Natural killer cell treated with Interleukin-12 subunit alpha and Interleukin-12 subunit beta and Interleukin-15 and Interleukin-18, amount 100 ng/mL, for 72 hours (primary cell): Measurements from ENCODE around the gene SDS. TPM values are rescaled to one million over a fixed set of nuclear protein-coding genes. Genes with fewer than 3 reads are reported as not detected.
A peak's percentile ranks its signal among the peaks of the same experiment; 100 is the strongest.

Experiments
- ATAC-seq, 2 donors: fragments of 150-1000 bp; cut with Tn5 transposase in 1 of 2; sonication (Bioruptor Pico), chemical (Tn5 transposase) in 1 of 2; 2 replicates each; pipeline ENCODE4 v1.10.0; 2021
- DNase-seq: peaks from one replicate; pipeline ENCODE4 v3.0.0; 2022; ENCODE audit warnings: low spot score
- H3K27ac Mint-ChIP-seq, 2 donors: 1 replicate in 1 of 2; 2 replicates in 1 of 2; pipeline ENCODE4 v1.8.0; 2022; ENCODE audit warnings: mixed read lengths in 2 of 2, mild to moderate bottlenecking in 1 of 2, moderate library complexity in 1 of 2
- H3K27me3 Mint-ChIP-seq, 2 donors: 1 replicate in 1 of 2; 2 replicates in 1 of 2; pipeline ENCODE4 v1.8.0; 2022; ENCODE audit warnings: mixed read lengths in 2 of 2
- H3K36me3 Mint-ChIP-seq: one replicate; pipeline ENCODE4 v1.8.0; 2022; ENCODE audit warnings: mixed read lengths
- H3K4me1 Mint-ChIP-seq, 2 donors: 1 replicate in 1 of 2; 2 replicates in 1 of 2; pipeline ENCODE4 v1.8.0; 2022; ENCODE audit warnings: low read depth in 2 of 2, mixed read lengths in 2 of 2, mild to moderate bottlenecking in 1 of 2
- H3K4me3 Mint-ChIP-seq: one replicate; pipeline ENCODE4 v1.8.0; 2022; ENCODE audit warnings: mixed read lengths
- H3K9me3 Mint-ChIP-seq: 2 replicates; pipeline ENCODE4 v1.8.0; 2022; ENCODE audit warnings: mixed read lengths
- total RNA-seq, 2 donors: library from RNA; stranded (reverse); gene quantifications; one replicate each; pipeline ENCODE4 v1.2.3, GENCODE V29; 2022

Gene SDS
- total RNA-seq, 2 donors from 2014 or later, result not detected

DNA sequence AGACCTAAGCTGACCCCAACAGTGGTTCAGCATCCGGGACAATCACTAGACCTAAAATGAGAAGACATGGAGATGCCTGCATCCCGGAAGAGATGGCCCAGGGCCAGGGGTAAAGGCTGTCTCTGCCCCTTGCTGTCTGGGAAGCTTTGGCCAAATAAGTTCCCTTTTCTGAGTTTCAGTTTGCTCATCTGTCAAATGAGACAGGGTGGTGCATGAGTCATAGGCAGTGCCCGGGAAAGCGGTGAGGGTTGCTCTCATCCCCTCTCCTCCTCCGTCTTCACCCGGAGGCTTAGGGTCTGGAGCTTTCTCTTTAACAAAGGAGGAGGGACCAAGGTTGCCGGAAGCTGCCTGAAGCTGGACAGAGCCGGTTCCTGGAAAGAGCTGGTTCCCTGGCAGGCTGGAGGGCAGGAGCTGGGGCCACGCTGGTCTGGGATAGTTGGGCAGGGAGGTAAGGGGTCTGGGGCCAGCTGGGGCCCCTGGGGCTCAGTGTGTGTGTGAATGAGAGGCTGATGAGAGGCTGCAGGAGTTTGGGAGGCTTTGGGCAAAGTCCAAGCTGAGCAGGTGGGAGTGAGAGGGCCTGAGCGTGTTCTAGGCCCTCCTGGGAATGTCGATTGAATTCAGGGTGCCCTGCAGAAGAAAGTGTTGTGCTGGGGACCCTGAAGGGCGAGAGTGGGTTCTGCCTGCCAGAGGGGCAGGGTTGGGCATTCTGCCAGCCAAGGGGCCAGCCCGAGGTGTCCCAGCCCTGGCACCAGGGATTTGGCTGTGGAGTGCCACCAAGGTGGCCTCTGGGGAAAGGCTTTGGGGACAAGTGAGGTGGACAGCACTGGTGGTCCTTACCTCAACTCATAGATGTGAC, 18.6 kb upstream of the SDS start, which contains the start of gene SDSL:
TSS of gene SDSL (plus strand) at position 351 of the 856 bp plus-strand sequence. CDS start 5,603 bp downstream, outside the sequence.
- peak; percentile 79 to 94 for ATAC-seq
- Mint-ChIP-seq H3K4me1 (peaks cover 6 to 7% of the 10 kb centered on the region in 2 donors), H3K27me3 (peaks cover 0 to 8% of the 10 kb centered on the region in 2 donors), H3K27ac (peak within 1 kb of the TSS; percentile 87 to 93), H3K4me3 (peak within 1 kb of the TSS; percentile 99), H3K36me3 (no peaks in the 10 kb centered on the region), H3K9me3 (no peaks in the 10 kb centered on the region)
- DNase-seq, result no peak

DNA sequence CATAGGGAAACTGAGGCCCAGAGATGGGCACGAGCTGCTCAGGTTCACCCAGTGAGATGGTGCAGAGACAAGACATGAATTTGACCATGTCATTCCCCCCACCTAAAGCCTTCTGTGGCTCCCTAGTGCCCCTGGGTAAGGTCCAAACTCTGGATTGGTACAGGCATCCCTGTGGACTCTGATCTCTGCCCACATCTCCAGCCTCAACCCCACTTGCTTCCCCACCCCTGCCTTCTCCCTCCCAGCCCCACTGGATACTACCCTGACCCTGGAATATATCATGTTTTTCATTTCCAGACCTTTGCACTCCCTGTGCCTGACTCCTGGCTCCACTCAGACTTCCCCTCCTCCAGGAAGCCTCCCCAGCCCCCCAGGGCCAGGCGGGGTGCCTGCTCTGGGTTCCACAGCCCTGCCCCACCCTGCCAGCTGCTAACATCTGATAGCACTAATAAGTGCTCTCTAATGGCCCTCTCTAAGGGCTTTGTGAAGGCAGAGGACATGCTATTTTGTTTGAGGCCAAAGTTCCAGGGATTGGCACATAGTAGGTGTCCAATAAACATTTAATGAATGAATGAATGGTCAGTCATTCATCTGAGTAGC, 17.4 kb upstream of the SDS start:
- DNase-seq, result no peak
- Mint-ChIP-seq H3K4me3 (no peak overlapping the region), H3K27me3 (peaks cover 0 to 8% of the 10 kb centered on the region in 2 donors), H3K9me3 (no peaks in the 10 kb centered on the region), H3K36me3 (no peaks in the 10 kb centered on the region), H3K4me1 (peaks cover 6 to 7% of the 10 kb centered on the region in 2 donors), H3K27ac (no peak overlapping the region)
- no peak for ATAC-seq

DNA sequence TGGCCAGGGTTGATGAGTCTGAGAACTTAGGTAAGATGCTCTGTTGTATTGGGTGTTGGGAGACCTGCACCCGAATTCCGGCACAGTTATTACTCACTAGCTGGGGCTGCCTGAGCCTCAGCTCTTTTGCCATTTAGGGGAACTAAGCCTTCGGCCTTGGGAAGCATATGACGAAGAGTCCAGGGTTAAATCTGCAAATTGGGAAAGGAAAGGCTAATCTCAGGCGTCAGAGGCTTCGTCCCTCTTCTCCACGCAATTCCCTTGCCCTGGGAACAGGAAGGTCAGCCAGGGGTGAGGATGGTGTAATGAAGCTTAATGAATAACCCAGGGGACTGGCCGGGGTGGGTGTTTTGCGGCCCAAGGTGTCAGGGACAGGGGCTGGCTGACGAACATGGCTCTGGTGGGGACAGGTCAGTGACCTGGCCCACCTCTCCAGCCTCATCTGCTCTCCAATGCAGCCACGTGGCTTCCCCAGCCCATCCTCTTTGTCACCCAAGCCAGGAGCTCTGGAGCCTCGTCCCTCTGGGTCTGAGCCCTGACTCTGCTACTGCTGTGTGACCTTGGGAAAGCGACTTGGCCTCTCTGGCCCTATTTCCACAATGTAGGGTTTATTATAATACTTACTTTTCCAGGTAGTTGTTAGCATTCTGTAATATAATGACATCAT, 14.7 kb upstream of the SDS start:
- no peaks in the 10 kb centered on the region for H3K9me3 Mint-ChIP-seq
- H3K36me3 Mint-ChIP-seq, result no peaks in the 10 kb centered on the region
- no peak overlapping the region for H3K27ac Mint-ChIP-seq
- no peak for DNase-seq
- peaks cover 6 to 7% of the 10 kb centered on the region in 2 donors for H3K4me1 Mint-ChIP-seq
- H3K4me3 Mint-ChIP-seq, result no peak overlapping the region
- H3K27me3 Mint-ChIP-seq, result peaks cover 7 to 11% of the 10 kb centered on the region in 2 donors
- no peak for ATAC-seq

DNA sequence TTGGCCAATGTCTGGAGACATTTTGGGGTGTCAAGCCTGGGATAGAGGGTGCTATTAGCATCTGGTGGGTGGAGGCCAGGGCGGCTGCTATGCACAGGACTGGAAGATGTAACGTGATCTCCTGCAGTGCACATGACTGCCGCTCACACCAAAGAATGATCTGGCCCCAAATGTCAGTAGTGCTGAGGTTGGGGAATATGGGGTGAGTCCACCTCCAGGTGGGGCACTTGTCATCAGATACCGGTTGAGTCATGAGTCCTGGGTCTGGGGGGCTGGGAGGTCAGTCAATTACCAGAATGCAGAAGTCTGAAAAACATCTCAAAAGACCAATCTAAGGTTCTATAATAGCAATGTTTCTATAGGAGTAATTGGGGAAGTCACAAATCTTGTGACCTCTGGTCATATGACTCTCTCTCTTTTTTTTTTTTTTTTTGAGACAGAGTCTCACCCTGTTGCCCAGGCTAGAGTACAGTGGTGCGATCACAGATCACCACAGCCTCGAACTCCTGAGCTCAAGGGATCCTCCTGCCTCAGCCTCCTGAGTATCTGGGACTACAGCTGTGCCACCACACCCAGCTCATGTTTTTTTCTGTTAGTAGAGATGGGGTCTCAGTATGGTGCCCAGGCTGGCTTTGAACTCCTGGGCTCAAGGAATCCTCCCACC, 12.5 kb upstream of the SDS start:
- Mint-ChIP-seq H3K9me3 (no peaks in the 10 kb centered on the region), H3K36me3 (no peaks in the 10 kb centered on the region), H3K4me3 (no peak overlapping the region), H3K27ac (no peak overlapping the region), H3K27me3 (peaks cover 7 to 11% of the 10 kb centered on the region in 2 donors), H3K4me1 (no peaks in the 10 kb centered on the region)
- DNase-seq (no peak), ATAC-seq (no peak)

DNA sequence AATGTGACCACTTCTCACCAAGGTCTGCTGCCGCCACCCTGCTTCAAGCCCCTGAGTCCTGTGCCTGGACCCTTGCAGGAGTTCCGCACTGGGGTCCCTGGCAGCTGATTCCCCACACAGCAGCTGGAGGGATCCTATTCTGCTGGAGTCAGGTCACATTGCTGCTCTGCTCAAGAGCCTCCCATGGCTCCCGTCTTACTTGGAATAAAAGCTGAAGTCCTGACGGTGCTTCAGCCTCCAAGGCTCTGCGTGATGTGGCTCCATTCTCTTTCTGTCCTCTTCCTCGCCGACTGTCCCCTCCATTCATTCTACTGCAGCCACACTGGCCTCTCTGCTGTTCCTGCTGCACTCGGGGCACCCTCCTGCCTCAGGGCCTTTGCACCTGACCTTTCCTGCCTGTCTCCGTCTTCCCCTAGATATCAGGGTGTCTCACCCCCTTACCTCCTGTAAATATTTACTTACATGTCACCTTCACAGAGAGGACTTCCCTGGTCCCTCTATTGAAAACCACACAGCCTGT, 10.9 kb upstream of the SDS start:
- H3K27me3 Mint-ChIP-seq, result peaks cover 11 to 14% of the 10 kb centered on the region in 2 donors
- no peak overlapping the region for H3K4me3 Mint-ChIP-seq
- DNase-seq, result no peak
- ATAC-seq, result no peak
- H3K27ac Mint-ChIP-seq, result no peak overlapping the region
- H3K36me3 Mint-ChIP-seq, result no peaks in the 10 kb centered on the region
- H3K9me3 Mint-ChIP-seq, result no peaks in the 10 kb centered on the region
- no peaks in the 10 kb centered on the region for H3K4me1 Mint-ChIP-seq

DNA sequence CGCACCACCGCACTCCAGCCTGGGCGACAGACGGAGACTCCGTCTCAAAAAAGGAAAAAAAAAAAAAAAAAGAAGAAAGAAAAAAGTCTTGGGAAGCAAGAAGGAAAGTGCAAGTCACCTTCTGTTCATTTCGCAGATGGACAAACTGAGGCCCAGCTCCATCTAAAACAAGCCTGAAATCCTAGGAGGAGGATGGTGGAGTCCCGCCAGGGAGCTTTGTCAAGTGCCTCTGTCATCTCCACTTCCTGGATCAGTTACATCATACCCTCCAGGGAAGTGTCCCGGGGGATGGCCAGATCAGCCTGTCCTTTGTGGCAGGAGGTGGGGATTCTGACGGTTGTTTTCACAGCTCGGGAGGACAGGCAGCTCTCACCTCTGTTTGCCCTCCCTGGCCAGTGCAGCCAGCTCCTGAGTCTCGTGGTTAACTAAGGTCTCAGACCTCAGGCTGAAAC, 9.8 kb upstream of the SDS start:
- H3K4me3 Mint-ChIP-seq, result no peak overlapping the region
- ATAC-seq, result no peak

DNA sequence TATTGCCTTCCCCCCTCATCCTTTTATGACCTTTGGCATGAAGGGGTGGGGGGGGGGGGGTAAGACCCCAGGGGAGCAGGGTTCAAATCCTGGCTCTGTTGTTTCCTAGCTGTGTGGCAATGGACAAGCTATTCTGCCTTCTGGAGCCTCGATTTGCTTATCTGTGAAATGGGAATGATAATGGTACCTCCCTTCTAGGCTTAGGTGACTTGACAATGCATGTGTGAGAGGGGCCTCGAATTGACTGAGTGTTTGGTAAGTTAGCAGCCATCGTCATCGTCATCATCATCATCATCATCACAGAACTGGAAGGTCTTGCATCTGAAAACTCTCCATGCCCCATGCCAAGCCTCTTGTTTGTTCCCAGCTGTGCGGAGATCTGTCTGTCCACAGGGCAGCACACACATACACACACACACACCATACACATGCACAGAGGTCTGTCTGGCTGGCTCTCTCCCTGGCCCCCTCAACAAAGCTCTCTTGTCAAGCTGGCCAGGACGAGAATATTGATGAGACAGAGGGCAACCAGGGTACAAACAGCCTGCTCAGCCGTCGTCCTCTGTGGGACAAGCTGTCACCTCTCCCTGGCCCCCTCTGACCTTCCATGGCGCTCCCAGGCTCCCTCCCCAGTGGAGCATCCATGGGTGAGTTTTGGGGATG, 5.9 kb upstream of the SDS start:
- Mint-ChIP-seq H3K9me3 (no peaks in the 10 kb centered on the region), H3K36me3 (no peaks in the 10 kb centered on the region), H3K4me1 (no peaks in the 10 kb centered on the region), H3K27ac (no peak overlapping the region), H3K4me3 (no peak overlapping the region), H3K27me3 (peaks cover 4 to 8% of the 10 kb centered on the region in 2 donors)
- ATAC-seq (peak; percentile 20 to 26), DNase-seq (no peak)

More for the DNA sequence above, 9.8 kb upstream of the SDS start:
- no peak for DNase-seq
- Mint-ChIP-seq H3K9me3 (no peaks in the 10 kb centered on the region), H3K36me3 (no peaks in the 10 kb centered on the region), H3K27me3 (peaks cover 11 to 14% of the 10 kb centered on the region in 2 donors), H3K27ac (no peak overlapping the region), H3K4me1 (no peaks in the 10 kb centered on the region)

DNA sequence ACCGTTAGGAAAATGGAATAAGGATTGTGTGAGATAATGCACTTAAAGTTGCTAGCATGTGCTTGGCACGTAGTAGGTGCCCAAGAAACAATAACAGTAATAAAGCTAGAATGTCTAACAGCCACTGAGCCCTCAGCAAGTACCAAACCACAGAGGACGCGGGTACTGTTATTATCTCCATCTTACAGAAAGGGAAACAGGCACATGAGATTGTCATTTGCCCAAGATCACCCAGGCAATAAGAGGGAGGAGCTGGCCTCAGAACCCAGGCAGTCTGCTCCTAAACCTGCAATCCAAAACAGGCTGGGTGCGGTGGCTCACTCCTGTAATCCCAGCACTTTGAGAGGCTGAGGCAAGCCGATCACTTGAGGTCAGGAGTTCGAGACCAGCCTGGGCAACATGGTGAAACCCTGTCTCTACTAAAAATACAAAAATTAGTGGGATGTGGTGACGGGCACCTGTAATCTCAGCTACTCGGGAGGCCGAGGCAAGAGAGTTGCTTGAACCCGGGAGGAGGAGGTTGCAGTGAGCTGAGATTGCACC, 5.1 kb upstream of the SDS start:
- H3K27ac Mint-ChIP-seq, result no peak overlapping the region
- no peaks in the 10 kb centered on the region for H3K4me1 Mint-ChIP-seq
- no peak overlapping the region for H3K4me3 Mint-ChIP-seq
- no peaks in the 10 kb centered on the region for H3K36me3 Mint-ChIP-seq
- ATAC-seq (no peak), DNase-seq (no peak)
- H3K9me3 Mint-ChIP-seq, result no peaks in the 10 kb centered on the region
- peaks cover 7% of the 10 kb centered on the region in 2 donors for H3K27me3 Mint-ChIP-seq

DNA sequence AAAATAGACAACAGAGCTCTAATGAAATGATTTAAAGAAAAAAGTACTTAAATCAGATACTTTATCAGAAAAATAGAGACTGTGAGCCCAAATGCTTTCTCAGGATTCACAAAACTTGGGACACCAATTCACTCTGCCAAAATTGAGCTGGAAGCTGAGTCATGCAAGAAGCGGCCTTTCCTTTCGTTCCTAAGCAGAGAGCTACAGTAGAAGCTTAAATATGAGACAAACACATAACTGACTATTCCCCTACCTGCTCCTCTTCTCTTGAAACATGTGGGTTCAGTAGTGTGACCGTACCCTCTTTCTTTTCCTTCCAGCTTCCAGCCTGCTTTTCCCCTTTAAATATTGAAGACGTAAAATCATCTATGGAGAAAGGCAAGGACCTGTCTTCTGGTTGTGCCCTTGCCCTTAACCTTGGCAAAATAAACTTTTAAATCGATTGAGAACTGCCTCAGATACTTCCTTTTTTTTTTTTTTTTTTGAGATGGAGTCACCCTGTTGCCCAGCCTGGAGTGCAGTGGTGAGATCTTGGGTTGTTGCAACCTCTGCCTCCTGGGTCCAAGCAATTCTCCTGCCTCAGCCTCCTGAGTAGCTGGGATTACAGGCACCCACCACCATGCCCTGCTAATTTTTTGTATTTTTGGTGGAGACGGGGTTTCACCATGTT, 4.4 kb upstream of the SDS start:
- Mint-ChIP-seq H3K27me3 (peaks cover 7% of the 10 kb centered on the region in 2 donors), H3K36me3 (no peaks in the 10 kb centered on the region), H3K27ac (no peak overlapping the region), H3K9me3 (no peaks in the 10 kb centered on the region), H3K4me1 (no peaks in the 10 kb centered on the region), H3K4me3 (no peak overlapping the region)
- DNase-seq, result no peak
- no peak for ATAC-seq

DNA sequence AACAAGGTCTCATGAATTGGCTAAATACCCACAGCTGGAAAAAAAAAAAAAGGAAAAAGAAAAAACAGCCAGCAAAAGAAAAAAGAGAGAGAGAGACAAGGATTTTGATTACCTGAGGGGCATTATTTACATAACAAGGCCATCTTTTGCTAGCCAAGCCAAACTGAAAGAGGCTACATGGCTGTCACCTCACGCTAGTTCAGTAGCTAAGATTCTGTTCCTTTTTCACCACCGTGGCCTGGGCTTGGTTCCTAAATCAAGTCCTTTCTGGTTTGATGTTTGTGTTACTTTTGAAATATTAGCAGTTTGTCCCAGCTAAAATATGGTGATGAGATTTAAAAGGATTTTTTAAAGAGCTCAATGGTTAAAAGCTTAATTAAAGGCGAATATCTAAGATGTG, 2.0 kb upstream of the SDS start:
- ATAC-seq, result no peak
- no peaks in the 10 kb centered on the region for H3K9me3 Mint-ChIP-seq
- DNase-seq, result no peak
- H3K27me3 Mint-ChIP-seq, result peaks cover 7 to 9% of the 10 kb centered on the region in 2 donors
- H3K4me1 Mint-ChIP-seq, result no peaks in the 10 kb centered on the region
- H3K27ac Mint-ChIP-seq, result no peak overlapping the region
- H3K36me3 Mint-ChIP-seq, result no peaks in the 10 kb centered on the region
- H3K4me3 Mint-ChIP-seq, result no peak overlapping the region

DNA sequence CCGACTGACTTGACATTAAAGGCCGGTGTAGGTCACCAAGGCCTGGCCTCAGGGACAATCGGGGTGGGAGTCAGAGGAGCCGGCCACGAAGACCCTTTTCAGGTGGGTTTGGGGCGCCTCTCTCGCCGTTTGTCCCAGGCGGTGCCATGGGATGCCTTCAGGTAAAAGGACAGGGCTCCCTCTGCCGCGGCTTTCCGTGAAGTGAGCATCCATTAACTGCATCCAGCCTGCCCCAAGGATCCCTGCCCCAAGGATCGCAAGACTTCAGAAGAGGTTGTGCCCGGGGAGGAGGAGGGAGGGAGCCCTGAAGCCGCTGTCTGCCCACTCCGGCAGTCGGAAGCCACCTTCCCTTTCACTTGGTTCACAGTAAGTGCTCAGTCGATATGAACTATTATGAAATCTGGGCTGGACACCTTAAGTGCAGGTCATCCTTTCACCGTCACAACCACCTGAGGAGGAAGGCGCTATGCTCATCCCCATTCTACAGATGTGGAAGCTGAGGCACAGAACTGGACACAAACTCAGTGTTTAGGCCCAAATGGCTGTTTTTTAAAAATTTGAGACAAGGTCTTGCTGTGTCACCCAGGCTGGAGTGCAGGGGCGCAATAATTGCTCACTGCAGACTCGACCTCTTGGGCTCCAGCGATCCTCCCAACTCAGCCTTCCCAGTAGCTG, 964 bp downstream of the SDS start:
- H3K27ac Mint-ChIP-seq, result no peak overlapping the region
- DNase-seq (no peak), ATAC-seq (no peak)
- H3K4me3 Mint-ChIP-seq, result no peak overlapping the region
- no peaks in the 10 kb centered on the region for H3K4me1 Mint-ChIP-seq
- no peaks in the 10 kb centered on the region for H3K9me3 Mint-ChIP-seq
- H3K36me3 Mint-ChIP-seq, result no peaks in the 10 kb centered on the region
- H3K27me3 Mint-ChIP-seq, result peaks cover 8% of the 10 kb centered on the region in 2 donors
